ENCODE data around the gene RAB33B.

- no peak for TF ChIP-seq CTCF (IDR thresholded peaks at IDR 0.05)
- TF ChIP-seq POLR2A (IDR thresholded peaks at IDR 0.05), result no peak
- TF ChIP-seq EP300 (IDR thresholded peaks at IDR 0.05), result no peak
Observed at GRCh38 chr4:139484783-139485311, 30.9 kb downstream of the RAB33B start.
